KOPT-K1 (cell line): ENCODE results near the gene UPF3A.
"Not testable (repeated sequence)": the region's sequence is repeated elsewhere in the genome, so short reads cannot be mapped to it uniquely, and the experiment has no call there.

ENCODE experiments used
- H3K27ac ChIP-seq: fragments of 200-600 bp; sonication (generic); 2 replicates; pipeline ENCODE4 v1.5.1; 2016; ENCODE audit warnings: antibody characterized with exemption, mild to moderate bottlenecking, low read depth, low read length; ENCODE audit not compliant: poor library complexity, severe bottlenecking
- H3K36me3 ChIP-seq: fragments of 200-600 bp; sonication (generic); 2 replicates; pipeline ENCODE4 v1.5.1; 2017; ENCODE audit warnings: antibody characterized with exemption, mild to moderate bottlenecking, low read length, moderate library complexity; ENCODE audit not compliant: insufficient read depth
- H3K9me3 ChIP-seq: fragments of 200-600 bp; sonication (generic); 2 replicates; pipeline ENCODE4 v1.5.1; 2017; ENCODE audit warnings: antibody characterized with exemption, low read length, mild to moderate bottlenecking; ENCODE audit not compliant: insufficient read depth, poor library complexity, severe bottlenecking

Gene UPF3A

DNA sequence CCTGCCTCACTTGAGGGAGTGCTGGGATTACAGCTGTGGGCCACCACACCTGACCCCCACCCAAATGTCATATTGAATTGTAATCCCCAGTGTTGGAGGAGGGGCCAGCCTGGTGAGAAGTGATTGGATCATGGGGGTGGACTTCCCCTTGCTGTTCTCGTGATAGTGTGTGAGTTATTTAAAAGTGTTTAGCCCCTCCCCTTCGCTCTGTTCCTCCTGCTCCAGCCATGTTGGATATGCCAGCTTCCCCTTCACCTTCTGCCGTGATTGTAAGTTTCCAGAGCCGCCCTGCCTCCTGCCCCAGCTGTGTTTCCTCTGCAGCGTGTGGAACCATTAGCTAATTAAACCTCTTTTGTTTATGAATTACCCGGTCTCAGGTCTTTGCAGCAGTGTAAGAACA is 46.6 kb downstream of the UPF3A start:
- no peaks in the 10 kb centered on the region for H3K9me3 ChIP-seq
- no peak overlapping the region for H3K27ac ChIP-seq
- peaks cover 76% of the 10 kb centered on the region for H3K36me3 ChIP-seq

DNA sequence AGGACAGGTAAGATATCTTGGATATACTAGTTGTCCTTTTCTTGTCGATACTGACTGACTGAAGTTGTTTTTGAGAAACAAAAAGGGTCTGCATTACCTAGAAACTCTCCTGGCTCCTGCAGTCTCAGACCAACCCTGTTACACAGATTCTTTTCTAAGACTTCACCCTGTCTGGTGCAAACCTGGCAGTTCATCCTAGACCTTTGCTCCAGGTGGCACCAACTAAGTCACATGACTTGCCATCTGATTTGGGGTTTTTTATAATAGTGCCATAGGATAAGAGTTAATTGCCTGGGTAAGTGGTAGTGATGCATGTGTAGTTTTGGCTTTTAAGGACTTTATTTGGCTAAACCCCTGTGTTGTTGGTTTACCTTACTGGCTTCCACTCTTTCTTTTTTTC is 47.2 kb downstream of the UPF3A start:
- H3K36me3 ChIP-seq = peaks cover 71% of the 10 kb centered on the region
- no peaks in the 10 kb centered on the region for H3K9me3 ChIP-seq
- H3K27ac ChIP-seq = no peak overlapping the region

DNA sequence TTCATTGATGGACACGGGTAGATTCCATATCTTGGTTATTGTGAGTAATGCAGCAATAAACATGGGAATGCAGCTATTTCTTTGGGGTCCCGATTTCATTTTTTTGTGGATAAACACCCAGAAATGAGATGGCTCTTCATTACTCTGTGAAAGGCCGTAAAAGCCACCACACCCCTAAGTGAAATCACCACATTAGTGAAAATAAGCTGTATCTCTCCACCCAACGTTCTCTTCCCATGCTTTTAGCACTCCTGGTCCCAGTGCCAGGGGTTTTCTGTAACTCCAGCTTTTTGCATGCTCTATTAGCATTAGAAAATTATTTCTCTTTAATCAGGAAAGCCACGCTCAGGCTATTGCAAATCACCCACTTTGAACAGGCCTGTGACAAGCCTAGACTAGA is 48.7 kb downstream of the UPF3A start:
- Histone ChIP-seq H3K36me3 (peaks cover 56% of the 10 kb centered on the region), H3K27ac (no peak overlapping the region), H3K9me3 (no peaks in the 10 kb centered on the region)

DNA sequence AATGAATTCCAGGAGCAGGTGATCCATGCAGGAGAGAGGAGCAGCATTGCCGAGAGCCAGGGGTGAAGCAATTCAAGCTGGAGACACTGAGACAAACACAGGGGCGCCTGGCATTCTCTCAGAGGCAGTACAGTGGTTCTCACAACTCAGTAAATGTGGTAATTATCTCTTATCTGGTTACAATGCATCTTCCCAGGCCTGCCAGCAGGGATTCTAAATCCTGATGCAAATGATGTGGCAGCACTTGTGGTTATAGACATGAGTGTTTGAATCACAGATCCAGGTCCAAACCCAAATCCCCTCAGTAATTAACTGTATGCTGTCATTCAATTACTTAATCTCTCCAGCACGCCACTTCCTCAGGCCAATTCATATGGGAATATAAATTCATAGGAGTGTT is 52.5 kb downstream of the UPF3A start:
- Histone ChIP-seq H3K27ac (peak overlapping the region; percentile 20), H3K36me3 (peaks cover 18% of the 10 kb centered on the region)
- not testable (repeated sequence) for H3K9me3 ChIP-seq

DNA sequence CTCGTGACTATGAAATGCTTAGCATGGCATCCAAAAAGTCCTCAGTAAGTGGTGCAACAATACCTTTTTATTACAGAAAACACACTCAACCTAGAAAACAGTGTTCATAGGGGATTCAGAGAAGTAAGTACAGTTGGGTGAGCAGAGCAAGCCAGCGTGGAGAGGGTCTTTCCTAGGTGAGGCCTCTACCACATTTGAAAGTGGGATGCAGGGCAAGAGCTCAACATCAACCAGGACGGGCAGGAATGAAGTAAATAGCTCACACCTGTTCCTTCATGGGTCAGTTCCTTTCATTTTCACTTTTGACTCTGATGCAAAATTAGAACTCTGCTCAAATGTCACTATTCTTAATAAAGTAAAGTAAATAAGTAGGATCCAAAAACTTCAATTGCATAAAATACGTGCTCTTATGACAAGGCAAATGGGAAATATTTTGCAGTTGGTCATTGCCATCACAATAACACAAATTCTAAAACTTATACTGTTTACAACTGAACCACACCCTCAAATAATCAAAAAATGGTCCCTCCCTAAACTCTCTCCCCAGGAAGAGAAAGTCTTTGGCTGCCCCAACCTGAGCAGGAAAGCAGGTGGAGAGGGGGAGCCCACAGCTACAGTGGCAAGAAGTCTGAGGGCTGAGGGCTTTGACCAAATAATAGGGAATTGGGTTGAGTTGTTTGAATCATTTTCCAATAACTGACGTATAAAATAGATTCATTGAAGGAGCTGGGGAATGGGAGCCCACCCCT is 53.1 kb downstream of the UPF3A start:
- peak overlapping the region; percentile 23 for H3K27ac ChIP-seq

DNA sequence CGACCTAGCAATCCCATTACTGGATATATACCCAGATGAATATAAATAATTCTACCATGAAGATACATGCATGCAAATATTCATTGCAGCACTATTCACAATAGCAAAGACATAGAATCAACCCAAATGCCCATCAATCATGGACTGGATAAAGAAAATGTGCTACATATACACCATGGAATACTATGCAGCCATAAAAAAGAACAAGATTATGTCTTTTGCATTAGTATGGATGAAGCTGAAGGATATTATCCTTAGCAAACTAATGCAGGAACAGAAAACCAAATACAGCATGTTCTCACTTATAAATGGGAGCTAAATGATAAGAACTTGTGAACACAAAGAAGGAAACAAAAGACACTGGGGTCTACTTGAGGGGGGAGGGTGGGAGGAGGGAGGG is 55.1 kb downstream of the UPF3A start:
- H3K27ac ChIP-seq, H3K9me3 ChIP-seq, H3K36me3 ChIP-seq: not testable (repeated sequence)

More for the DNA sequence above, 53.1 kb downstream of the UPF3A start:
- H3K36me3 ChIP-seq = peaks cover 12% of the 10 kb centered on the region
- no peaks in the 10 kb centered on the region for H3K9me3 ChIP-seq

DNA sequence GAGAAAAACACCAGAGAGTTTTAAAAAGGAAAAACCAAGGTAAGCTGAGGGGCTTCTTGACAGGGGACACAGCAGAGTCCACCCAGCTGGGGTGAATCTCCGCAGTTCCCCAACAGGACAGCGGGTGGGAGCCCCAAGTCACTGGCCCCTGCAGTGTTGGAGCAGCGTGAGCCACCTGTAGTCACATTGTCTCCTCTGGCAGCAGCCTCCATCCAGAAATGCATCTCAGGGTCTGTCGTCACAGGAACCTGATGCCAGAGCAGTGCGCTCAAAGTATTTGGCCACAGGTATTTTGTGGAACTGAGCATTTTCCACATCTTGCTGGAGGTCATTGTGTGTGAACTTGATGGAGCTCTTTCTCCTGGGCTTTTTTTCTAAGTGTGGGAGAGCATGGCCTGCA is 57.6 kb downstream of the UPF3A start:
- Histone ChIP-seq H3K9me3 (no peaks in the 10 kb centered on the region), H3K36me3 (no peaks in the 10 kb centered on the region), H3K27ac (no peak overlapping the region)

DNA sequence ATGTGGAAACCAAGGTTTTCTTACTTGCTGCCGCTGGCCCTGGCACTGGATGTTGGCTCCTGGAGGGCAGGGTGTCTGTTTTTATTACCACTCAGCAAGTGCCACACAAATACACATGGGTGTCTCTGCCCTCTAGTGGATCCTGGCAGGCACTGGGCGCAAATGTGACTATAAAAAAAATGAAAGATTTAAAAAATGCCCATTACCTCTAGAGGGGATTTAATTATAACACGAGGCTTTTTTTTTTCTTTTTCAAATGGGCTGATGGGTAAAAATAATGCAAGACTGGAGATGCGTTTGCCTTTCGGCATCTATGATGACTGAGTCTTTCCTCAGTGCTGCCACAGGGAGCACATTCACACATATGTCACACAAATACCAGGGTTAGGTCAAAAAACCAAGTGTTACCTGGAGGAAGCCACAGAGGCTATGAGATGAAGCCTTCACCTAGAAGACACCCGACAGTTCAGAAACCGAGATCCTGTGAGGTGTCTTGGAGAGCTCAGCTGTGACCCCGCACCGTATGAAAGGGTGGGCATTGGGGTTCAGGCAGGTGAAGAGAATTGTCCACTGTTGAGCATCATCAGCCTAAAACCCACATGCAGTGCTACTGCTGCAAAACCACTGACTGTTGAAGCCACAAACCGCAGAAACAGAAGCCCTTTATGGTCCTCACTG is 58.6 kb downstream of the UPF3A start:
- no peaks in the 10 kb centered on the region for H3K9me3 ChIP-seq
- H3K27ac ChIP-seq = peak overlapping the region; percentile 43
- H3K36me3 ChIP-seq = no peaks in the 10 kb centered on the region

DNA sequence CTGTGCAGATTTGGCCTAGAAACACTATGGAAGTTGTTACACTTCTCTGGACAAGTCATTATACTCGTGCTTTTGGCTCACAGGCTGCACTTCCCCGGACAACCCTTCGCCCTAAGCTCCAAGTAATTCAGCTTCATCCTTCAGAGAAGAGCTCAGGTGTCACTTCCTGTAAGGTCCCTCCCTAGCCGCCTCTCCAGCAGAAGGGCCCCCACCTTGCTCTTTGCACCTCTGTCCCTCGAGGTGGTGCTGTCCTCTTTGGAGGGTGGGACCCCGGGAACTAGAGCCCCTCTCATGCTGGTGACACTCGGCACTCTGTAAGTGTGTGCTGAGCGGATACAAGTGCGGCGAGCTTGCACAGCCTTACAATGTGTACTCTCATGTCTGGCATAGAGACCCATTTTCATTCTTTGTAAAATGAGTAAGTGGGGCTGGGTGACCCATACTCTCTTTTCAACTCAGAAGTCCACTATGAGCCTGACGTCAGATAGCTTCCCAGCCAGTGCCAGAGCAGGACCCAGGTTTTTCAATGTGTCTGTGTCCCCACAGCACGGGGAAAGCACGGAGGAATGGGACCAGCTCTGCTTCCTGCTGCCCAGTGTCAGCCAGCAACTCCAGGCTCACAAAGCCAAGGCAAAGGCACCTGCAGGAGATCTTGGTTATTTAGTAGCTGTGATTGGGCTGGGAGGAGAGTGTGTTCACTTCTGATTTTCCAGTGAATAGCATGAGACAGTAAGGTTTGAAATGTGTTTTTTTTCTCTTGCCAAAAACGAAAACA is 59.8 kb downstream of the UPF3A start:
- no peak overlapping the region for H3K27ac ChIP-seq
- H3K36me3 ChIP-seq = no peaks in the 10 kb centered on the region
- no peaks in the 10 kb centered on the region for H3K9me3 ChIP-seq

DNA sequence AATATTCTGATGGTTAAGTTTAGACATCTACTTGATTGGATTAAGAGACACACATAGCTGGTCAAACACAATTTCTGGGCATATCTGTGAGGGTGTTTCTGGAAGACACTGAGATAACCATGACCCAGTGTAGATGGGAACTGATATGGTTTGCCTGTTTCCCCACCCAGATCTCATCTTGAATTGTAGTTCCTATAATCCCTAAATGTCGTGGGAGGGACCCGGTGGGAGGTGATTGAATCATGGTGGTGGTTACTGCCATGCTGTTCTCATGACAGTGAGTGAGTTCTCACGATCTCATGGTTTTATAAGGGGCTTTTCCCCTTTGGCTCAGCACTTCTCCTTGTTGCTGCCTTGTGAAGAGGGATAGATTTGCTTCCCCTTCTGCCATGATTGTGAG is 65.9 kb downstream of the UPF3A start:
- H3K36me3 ChIP-seq, H3K27ac ChIP-seq, H3K9me3 ChIP-seq: not testable (repeated sequence)

DNA sequence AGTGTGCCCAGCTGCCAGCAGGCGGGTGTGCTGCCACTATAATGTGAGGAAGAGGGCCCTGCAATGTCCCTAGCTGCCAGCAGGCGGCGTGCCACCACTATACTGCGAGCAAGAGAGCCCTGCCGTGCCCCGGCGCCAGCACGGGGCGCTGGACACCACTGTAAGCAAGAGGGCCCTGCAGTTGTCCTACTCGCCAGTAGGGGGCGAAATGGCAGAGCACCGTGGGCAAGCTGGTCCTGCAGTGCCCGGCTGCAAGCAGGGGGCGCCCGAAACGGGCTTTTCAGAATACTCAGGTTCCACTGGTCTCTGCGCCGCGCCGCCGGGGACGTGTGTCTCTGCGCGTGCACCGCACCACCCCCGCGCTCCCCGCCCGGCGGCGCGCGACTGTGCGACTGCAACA is 71.4 kb downstream of the UPF3A start:
- not testable (repeated sequence) for H3K27ac ChIP-seq, H3K9me3 ChIP-seq, H3K36me3 ChIP-seq

DNA sequence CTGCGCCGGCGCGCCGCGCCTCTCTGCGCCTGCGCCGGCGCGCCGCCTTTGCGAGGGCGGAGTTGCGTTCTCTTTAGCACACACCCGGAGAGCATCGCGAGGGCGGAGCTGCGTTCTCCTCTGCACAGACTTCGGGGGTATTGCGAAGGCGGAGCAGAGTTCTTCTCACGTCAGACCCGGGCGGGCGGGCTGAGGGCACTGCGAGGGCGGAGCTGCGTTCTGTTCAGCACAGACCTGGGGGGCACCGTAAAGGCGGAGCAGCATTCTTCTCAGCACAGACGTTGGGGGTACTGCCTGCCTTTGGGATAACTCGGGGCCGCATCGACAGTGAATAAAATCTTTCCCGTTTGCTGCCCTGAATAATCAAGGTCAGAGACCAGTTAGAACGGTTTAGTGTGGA is 72.0 kb downstream of the UPF3A start:
- not testable (repeated sequence) for H3K9me3 ChIP-seq, H3K36me3 ChIP-seq, H3K27ac ChIP-seq
